Osteocyte (in vitro differentiated cells): ENCODE results near the gene ANKS1B. TPM values are rescaled to one million over a fixed set of nuclear protein-coding genes. Genes with fewer than 3 reads are reported as not detected.

Source experiments
- DNase-seq: peaks from one replicate; pipeline ENCODE4 v3.0.0; 2021; ENCODE audit warnings: mixed read lengths; ENCODE audit not compliant: unreplicated experiment; ENCODE audit errors: extremely low spot score
- H3K27ac Mint-ChIP-seq: one replicate; pipeline ENCODE4 v1.8.0; 2021; ENCODE audit warnings: mild to moderate bottlenecking, mixed read lengths; ENCODE audit not compliant: unreplicated experiment
- H3K27me3 Mint-ChIP-seq: one replicate; pipeline ENCODE4 v1.8.0; 2021; ENCODE audit warnings: mixed read lengths; ENCODE audit not compliant: unreplicated experiment
- H3K36me3 Mint-ChIP-seq: one replicate; pipeline ENCODE4 v1.8.0; 2021; ENCODE audit warnings: mixed read lengths; ENCODE audit not compliant: unreplicated experiment
- H3K4me1 Mint-ChIP-seq: one replicate; pipeline ENCODE4 v1.8.0; 2021; ENCODE audit warnings: mixed read lengths; ENCODE audit not compliant: unreplicated experiment
- H3K4me3 Mint-ChIP-seq: one replicate; pipeline ENCODE4 v1.8.0; 2021; ENCODE audit warnings: mild to moderate bottlenecking, moderate library complexity, mixed read lengths; ENCODE audit not compliant: unreplicated experiment
- H3K9me3 Mint-ChIP-seq: one replicate; pipeline ENCODE4 v1.8.0; 2021; ENCODE audit warnings: mixed read lengths; ENCODE audit not compliant: unreplicated experiment
- CTCF ChIP-seq: fragments of 200-600 bp; sonication (generic); IDR thresholded peaks from 2 replicates; pipeline ENCODE4 v1.5.0; 2021; ENCODE audit warnings: antibody characterized with exemption, mild to moderate bottlenecking, moderate library complexity
- total RNA-seq: library from RNA; stranded (reverse); gene quantifications from 2 replicates; pipeline ENCODE4 v1.2.1, GENCODE V29; 2021

ANKS1B gene
- total RNA-seq, 1 donor from 2014 or later, result 0.70 TPM

DNA sequence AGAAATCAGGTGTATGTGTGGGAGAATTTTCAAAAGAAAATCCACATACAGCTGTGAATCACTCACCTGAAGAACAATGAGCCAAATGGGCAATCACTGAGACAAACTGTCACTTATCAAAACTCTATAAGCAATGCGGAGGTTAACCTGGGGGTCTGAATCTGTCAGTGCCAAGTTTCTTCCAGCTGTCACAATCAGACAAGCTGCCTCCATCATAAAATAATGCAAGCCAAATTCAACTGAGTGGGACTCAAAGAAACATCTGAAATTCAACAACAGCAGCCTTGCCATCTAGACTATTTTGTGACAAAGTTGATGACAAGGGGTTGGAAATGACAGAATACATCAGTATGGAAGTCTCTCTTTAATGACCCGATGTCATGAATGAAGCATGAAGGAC, 276.9 kb downstream of the ANKS1B start:
- no peak overlapping the region for H3K27ac Mint-ChIP-seq
- no peaks in the 10 kb centered on the region for H3K36me3 Mint-ChIP-seq
- no peak for DNase-seq
- H3K4me1 Mint-ChIP-seq, result no peaks in the 10 kb centered on the region
- H3K27me3 Mint-ChIP-seq, result no peaks in the 10 kb centered on the region
- peaks cover 4% of the 10 kb centered on the region for H3K9me3 Mint-ChIP-seq
- H3K4me3 Mint-ChIP-seq, result no peak overlapping the region
- no peak for TF ChIP-seq CTCF

GRCh38 chr12:99706736-99707473, 277.8 kb downstream of the ANKS1B start:
- DNase-seq, result no peak

DNA sequence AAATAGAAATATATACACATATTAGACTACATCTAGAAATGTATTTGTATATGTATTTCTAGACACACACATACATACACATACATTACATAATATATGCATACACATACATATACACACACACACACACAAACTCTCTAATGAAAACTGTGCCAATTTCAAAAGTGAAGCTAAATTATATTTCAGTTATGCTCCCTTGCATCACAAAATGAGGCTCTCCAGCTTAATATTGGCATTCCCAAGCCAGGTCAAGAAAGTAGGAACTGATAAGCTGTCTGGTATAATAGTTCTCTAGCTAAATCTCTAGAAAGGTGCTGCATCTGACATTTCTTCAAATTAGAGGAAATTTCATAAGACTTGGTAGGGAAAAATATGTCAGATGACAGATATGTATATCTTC, 280.3 kb downstream of the ANKS1B start:
- Mint-ChIP-seq H3K4me1 (no peaks in the 10 kb centered on the region), H3K9me3 (no peaks in the 10 kb centered on the region), H3K27ac (no peak overlapping the region), H3K4me3 (no peak overlapping the region), H3K36me3 (no peaks in the 10 kb centered on the region), H3K27me3 (no peaks in the 10 kb centered on the region)
- DNase-seq, result no peak
- TF ChIP-seq CTCF, result no peak

More at GRCh38 chr12:99706736-99707473, 277.8 kb downstream of the ANKS1B start:
- Mint-ChIP-seq H3K4me1 (no peaks in the 10 kb centered on the region), H3K36me3 (no peaks in the 10 kb centered on the region), H3K4me3 (no peak overlapping the region), H3K9me3 (no peaks in the 10 kb centered on the region), H3K27me3 (no peaks in the 10 kb centered on the region), H3K27ac (no peak overlapping the region)
- TF ChIP-seq CTCF, result no peak

GRCh38 chr12:99704036-99704435, 280.7 kb downstream of the ANKS1B start:
- TF ChIP-seq CTCF, result no peak
- Mint-ChIP-seq H3K4me1 (no peaks in the 10 kb centered on the region), H3K4me3 (no peak overlapping the region), H3K27ac (no peak overlapping the region), H3K27me3 (no peaks in the 10 kb centered on the region), H3K9me3 (no peaks in the 10 kb centered on the region), H3K36me3 (no peaks in the 10 kb centered on the region)
- no peak for DNase-seq

DNA sequence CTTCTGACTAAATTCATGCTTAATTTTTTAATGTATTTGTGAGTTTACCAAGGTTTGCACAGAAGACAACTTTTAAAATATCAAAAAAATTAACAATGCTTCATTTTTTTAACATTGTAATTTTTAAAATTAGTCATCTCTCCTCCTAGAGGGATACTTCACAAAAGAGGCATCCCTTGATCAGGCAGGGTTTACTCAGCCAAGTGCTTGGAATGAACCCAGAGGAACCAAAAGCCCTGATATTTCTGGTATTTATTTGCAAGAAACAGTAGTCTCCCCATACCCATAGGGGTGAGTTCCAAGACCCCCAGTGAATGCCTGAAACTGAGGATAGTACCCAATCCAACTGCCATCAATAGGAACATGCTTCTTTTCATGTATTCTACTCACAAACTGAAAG, 284.7 kb downstream of the ANKS1B start:
- H3K36me3 Mint-ChIP-seq, result no peaks in the 10 kb centered on the region
- no peak for TF ChIP-seq CTCF
- no peak overlapping the region for H3K4me3 Mint-ChIP-seq
- no peak for DNase-seq
- no peaks in the 10 kb centered on the region for H3K27me3 Mint-ChIP-seq
- H3K27ac Mint-ChIP-seq, result no peak overlapping the region
- H3K4me1 Mint-ChIP-seq, result no peaks in the 10 kb centered on the region
- no peaks in the 10 kb centered on the region for H3K9me3 Mint-ChIP-seq
